NCI-H748 (cell line): Measurements from ENCODE around the gene KLHL29.
A peak's percentile ranks its signal among the peaks of the same experiment; 100 is the strongest.

Experiments used
- DNase-seq: peaks from one replicate; lab custom pipeline; 2025; ENCODE audit not compliant: unreplicated experiment; lab: John Stamatoyannopoulos, UW

KLHL29 gene

GRCh38 chr2:23586741-23587306 lies 201.8 kb downstream of the KLHL29 start:
- DNase-seq: no peak

GRCh38 chr2:23587341-23587880 lies 202.4 kb downstream of the KLHL29 start:
- no peak for DNase-seq

- DNase-seq: no peak
These were observed 203.1 kb downstream of the KLHL29 start for GRCh38 chr2:23588106-23588505.

- DNase-seq: no peak
These were observed 203.7 kb downstream of the KLHL29 start for GRCh38 chr2:23588508-23589201.

GRCh38 chr2:23589220-23589647 lies 204.3 kb downstream of the KLHL29 start:
- DNase-seq: no peak

- DNase-seq: no peak
These were observed 204.8 kb downstream of the KLHL29 start for GRCh38 chr2:23589739-23590138.

GRCh38 chr2:23590241-23590869 lies 205.4 kb downstream of the KLHL29 start:
- DNase-seq: no peak

- no peak for DNase-seq
These were observed 206.1 kb downstream of the KLHL29 start for GRCh38 chr2:23591111-23591510.

GRCh38 chr2:23592061-23592685 lies 207.2 kb downstream of the KLHL29 start:
- DNase-seq: no peak

GRCh38 chr2:23592898-23593751 lies 208.1 kb downstream of the KLHL29 start:
- DNase-seq: no peak

GRCh38 chr2:23593752-23594459 lies 208.9 kb downstream of the KLHL29 start:
- peak; percentile 96 for DNase-seq

- no peak for DNase-seq
These were observed 209.5 kb downstream of the KLHL29 start for GRCh38 chr2:23594460-23594825.

- no peak for DNase-seq
These were observed 210.0 kb downstream of the KLHL29 start for GRCh38 chr2:23595021-23595420.

- peak; percentile 92 for DNase-seq
These were observed 210.7 kb downstream of the KLHL29 start for GRCh38 chr2:23595601-23596251.

- DNase-seq: peak; percentile 77
These were observed 211.4 kb downstream of the KLHL29 start for GRCh38 chr2:23596316-23596885.

GRCh38 chr2:23597687-23598086 lies 212.7 kb downstream of the KLHL29 start:
- no peak for DNase-seq

GRCh38 chr2:23599006-23599405 lies 214.0 kb downstream of the KLHL29 start:
- no peak for DNase-seq

- DNase-seq: peak; percentile 92
These were observed 214.7 kb downstream of the KLHL29 start for GRCh38 chr2:23599667-23600066.

- peak; percentile 20 for DNase-seq
These were observed 215.4 kb downstream of the KLHL29 start for GRCh38 chr2:23600346-23600745.
